Measurements from ENCODE around the gene ZNF362. TPM values are rescaled to one million over a fixed set of nuclear protein-coding genes. Genes with fewer than 3 reads are reported as not detected.

ZNF362 gene
- total and polyA plus RNA-seq, 2 donors (not counting 1 experiment from before 2014, with no cell fraction given), result 3.8 to 5.7 TPM

DNA sequence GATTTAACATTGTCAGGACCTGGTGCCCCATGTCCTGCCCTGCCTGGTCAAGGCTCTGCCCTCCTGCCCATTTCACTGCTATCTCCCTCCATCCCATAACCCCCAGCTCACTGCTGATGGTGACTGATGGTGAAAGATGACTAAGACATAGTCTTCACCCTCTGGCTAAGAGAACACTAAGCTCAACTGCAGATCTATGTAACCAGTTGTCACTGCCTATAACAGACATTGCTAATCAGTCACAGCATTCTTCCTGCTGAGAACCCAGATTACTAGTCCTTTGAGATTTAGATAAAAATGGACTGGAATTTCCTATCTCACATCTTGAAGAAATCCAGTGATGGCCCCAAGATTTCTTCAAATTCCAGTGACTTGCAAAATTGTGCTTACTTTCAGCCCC is 8.0 kb upstream of the ZNF362 start:
- no peak overlapping the region for H2AFZ ChIP-seq (ENCODE audit: low read length)
- H3K36me3 ChIP-seq (ENCODE audit: control insufficient read depth, insufficient read depth, low read length), result no peaks in the 10 kb centered on the region
- H3K4me2 ChIP-seq (ENCODE audit: extremely low read depth, insufficient read depth, low read length), result no peak overlapping the region
- no peak for DNase-seq (ENCODE audit: low read depth in 2 of 2)
- H3K27ac ChIP-seq (ENCODE audit: insufficient read depth, low read length), result no peak overlapping the region
- TF ChIP-seq, protein P1, sequence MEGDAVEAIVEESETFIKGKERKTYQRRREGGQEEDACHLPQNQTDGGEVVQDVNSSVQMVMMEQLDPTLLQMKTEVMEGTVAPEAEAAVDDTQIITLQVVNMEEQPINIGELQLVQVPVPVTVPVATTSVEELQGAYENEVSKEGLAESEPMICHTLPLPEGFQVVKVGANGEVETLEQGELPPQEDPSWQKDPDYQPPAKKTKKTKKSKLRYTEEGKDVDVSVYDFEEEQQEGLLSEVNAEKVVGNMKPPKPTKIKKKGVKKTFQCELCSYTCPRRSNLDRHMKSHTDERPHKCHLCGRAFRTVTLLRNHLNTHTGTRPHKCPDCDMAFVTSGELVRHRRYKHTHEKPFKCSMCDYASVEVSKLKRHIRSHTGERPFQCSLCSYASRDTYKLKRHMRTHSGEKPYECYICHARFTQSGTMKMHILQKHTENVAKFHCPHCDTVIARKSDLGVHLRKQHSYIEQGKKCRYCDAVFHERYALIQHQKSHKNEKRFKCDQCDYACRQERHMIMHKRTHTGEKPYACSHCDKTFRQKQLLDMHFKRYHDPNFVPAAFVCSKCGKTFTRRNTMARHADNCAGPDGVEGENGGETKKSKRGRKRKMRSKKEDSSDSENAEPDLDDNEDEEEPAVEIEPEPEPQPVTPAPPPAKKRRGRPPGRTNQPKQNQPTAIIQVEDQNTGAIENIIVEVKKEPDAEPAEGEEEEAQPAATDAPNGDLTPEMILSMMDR (conservative IDR thresholded peaks at IDR 0.05 in 1 of 2, IDR thresholded peaks at IDR 0.05 in 1 of 2; ENCODE audit: low read depth in 1 of 2, low read length in 2 of 2), result no peak
- TF ChIP-seq EZH2 (IDR thresholded peaks at IDR 0.05; ENCODE audit: low read length, missing control alignments), result no peak
- H3K27me3 ChIP-seq (ENCODE audit: control insufficient read depth, insufficient read depth, low read length), result peaks cover 25% of the 10 kb centered on the region
- H3K9me3 ChIP-seq (ENCODE audit: control insufficient read depth, insufficient read depth, low read depth, low read length), result no peaks in the 10 kb centered on the region
- no peak overlapping the region for H3K4me3 ChIP-seq (replicated peaks in 1 of 4; ENCODE audit: control extremely low read depth in 1 of 4, insufficient read depth in 1 of 4, low read depth in 3 of 4, low read length in 4 of 4)
- H4K20me1 ChIP-seq (ENCODE audit: control insufficient read depth, extremely low read depth, insufficient read depth, low read length), result no peaks in the 10 kb centered on the region
- H3K4me1 ChIP-seq (ENCODE audit: control insufficient read depth, extremely low read depth, insufficient read depth, low read length), result no peaks in the 10 kb centered on the region
- no peak overlapping the region for H3K9ac ChIP-seq (ENCODE audit: insufficient read depth, low read length)
- H3K79me2 ChIP-seq (ENCODE audit: control insufficient read depth, insufficient read depth, low read length), result no peaks in the 10 kb centered on the region

DNA sequence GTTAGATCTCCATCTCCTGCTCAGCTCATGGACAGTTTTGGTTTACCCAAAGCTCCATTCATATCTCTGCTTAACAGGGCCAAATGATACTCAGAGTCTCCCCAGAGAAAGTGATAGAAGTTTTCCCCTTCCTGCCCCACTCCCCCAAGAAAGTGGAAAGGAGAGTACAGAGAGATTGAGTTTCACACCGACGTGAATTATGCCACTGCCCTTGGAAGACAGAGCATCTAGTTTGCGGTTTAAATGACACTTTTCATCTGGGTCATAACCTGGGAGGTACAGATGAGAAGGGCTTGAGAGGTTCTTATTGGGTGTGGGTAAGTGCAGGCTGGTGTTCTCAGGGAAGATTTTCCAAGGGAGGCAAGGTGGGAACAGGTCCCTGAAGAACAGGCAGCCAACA is 6.9 kb upstream of the ZNF362 start:
- Histone ChIP-seq H3K9ac (ENCODE audit: insufficient read depth, low read length) (no peak overlapping the region), H3K27ac (ENCODE audit: insufficient read depth, low read length) (no peak overlapping the region), H3K27me3 (ENCODE audit: control insufficient read depth, insufficient read depth, low read length) (peaks cover 23% of the 10 kb centered on the region), H3K4me1 (ENCODE audit: control insufficient read depth, extremely low read depth, insufficient read depth, low read length) (no peaks in the 10 kb centered on the region), H3K9me3 (ENCODE audit: control insufficient read depth, insufficient read depth, low read depth, low read length) (no peaks in the 10 kb centered on the region), H3K4me2 (ENCODE audit: extremely low read depth, insufficient read depth, low read length) (no peak overlapping the region), H3K79me2 (ENCODE audit: control insufficient read depth, insufficient read depth, low read length) (no peaks in the 10 kb centered on the region), H3K4me3 (replicated peaks in 1 of 4; ENCODE audit: control extremely low read depth in 1 of 4, insufficient read depth in 1 of 4, low read depth in 3 of 4, low read length in 4 of 4) (no peak overlapping the region), H4K20me1 (ENCODE audit: control insufficient read depth, extremely low read depth, insufficient read depth, low read length) (no peaks in the 10 kb centered on the region), H3K36me3 (ENCODE audit: control insufficient read depth, insufficient read depth, low read length) (no peaks in the 10 kb centered on the region), H2AFZ (ENCODE audit: low read length) (no peak overlapping the region)
- TF ChIP-seq EZH2 (IDR thresholded peaks at IDR 0.05; ENCODE audit: low read length, missing control alignments), result no peak
- no peak for DNase-seq (ENCODE audit: low read depth in 2 of 2)

DNA sequence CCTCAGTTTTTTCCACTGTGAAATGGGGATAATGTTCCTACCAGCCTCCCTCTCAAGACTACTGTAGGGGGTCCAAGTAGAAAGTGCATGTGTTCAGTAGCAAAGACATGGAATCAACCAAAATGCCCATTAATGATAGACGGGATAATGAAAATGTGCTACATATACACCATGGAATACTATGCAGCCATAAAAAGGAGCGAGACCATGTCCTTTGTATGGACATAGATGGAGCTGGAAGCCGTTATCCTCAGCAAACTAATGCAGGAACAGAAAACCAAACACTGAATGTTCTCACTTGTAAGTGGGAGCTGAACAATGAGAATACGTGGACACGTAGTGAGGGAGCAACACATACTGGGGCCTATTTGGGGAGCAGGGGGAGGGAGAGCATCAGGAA is 6.1 kb upstream of the ZNF362 start:
- Histone ChIP-seq H3K27ac (ENCODE audit: insufficient read depth, low read length) (no peak overlapping the region), H3K36me3 (ENCODE audit: control insufficient read depth, insufficient read depth, low read length) (no peaks in the 10 kb centered on the region), H3K4me3 (replicated peaks in 1 of 4; ENCODE audit: control extremely low read depth in 1 of 4, insufficient read depth in 1 of 4, low read depth in 3 of 4, low read length in 4 of 4) (no peak overlapping the region), H3K4me2 (ENCODE audit: extremely low read depth, insufficient read depth, low read length) (no peak overlapping the region), H3K4me1 (ENCODE audit: control insufficient read depth, extremely low read depth, insufficient read depth, low read length) (no peaks in the 10 kb centered on the region), H3K9ac (ENCODE audit: insufficient read depth, low read length) (no peak overlapping the region), H3K9me3 (ENCODE audit: control insufficient read depth, insufficient read depth, low read depth, low read length) (no peaks in the 10 kb centered on the region), H3K79me2 (ENCODE audit: control insufficient read depth, insufficient read depth, low read length) (no peaks in the 10 kb centered on the region), H3K27me3 (ENCODE audit: control insufficient read depth, insufficient read depth, low read length) (peaks cover 22% of the 10 kb centered on the region), H2AFZ (ENCODE audit: low read length) (no peak overlapping the region), H4K20me1 (ENCODE audit: control insufficient read depth, extremely low read depth, insufficient read depth, low read length) (no peaks in the 10 kb centered on the region)
- DNase-seq (ENCODE audit: low read depth in 2 of 2), result no peak
- TF ChIP-seq EZH2 (IDR thresholded peaks at IDR 0.05; ENCODE audit: low read length, missing control alignments), result no peak
- TF ChIP-seq, protein P1 (conservative IDR thresholded peaks at IDR 0.05 in 1 of 2, IDR thresholded peaks at IDR 0.05 in 1 of 2; ENCODE audit: low read depth in 1 of 2, low read length in 2 of 2), result no peak
